GM21717 (cell line): Measurements from ENCODE around the gene IRF5.

Source experiments
- ATAC-seq: cut with Tn5 transposase; IDR thresholded peaks from one replicate; pipeline ENCODE4 v1.9.1; 2021; ENCODE audit warnings: mild to moderate bottlenecking, moderate library complexity; ENCODE audit not compliant: unreplicated experiment

The IRF5 gene

DNA sequence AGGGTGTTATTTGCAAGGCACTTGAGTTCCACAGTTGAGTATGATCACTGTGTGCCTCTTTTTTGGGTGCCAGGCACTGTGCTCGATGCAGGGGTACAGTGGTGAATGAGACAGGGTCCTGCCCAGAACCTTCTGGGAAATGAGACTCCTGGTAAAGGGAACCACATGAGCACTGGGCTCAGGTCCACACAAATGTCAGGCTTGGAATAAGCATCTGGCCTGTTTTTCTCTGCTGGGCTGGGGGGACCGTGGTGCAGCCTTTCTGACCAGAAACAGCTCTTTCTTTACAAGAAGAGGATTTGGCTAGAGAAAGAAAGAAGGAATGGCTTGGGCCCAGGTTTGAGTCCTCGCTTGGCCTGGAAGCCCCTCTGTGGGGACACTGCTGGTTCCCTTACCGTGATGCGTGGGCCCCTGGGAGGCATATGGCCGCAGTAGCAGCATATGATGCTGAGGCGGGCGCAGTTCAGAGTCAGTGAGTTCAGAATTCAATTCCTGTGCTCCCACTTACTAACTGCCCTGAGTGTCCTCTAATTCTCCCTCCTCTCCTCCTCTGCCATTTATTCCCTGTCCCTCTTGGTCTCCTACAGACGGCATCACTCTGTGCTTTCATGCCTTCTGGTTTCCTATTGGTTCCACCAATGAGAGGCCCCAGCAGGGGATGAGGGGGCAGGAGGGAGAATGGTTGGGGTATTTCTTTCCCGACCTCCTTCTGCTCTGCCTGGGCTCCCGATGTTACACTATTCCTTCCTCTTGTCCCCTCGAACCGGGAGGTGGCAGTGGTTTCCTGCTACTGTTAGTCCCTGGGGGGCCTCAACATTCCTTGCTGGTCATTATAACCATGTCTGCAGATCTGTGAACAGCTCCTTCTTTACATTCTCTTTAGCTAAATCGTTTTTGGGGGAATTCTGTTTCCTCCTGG, 17.6 kb upstream of the IRF5 start:
- ATAC-seq, result no peak

DNA sequence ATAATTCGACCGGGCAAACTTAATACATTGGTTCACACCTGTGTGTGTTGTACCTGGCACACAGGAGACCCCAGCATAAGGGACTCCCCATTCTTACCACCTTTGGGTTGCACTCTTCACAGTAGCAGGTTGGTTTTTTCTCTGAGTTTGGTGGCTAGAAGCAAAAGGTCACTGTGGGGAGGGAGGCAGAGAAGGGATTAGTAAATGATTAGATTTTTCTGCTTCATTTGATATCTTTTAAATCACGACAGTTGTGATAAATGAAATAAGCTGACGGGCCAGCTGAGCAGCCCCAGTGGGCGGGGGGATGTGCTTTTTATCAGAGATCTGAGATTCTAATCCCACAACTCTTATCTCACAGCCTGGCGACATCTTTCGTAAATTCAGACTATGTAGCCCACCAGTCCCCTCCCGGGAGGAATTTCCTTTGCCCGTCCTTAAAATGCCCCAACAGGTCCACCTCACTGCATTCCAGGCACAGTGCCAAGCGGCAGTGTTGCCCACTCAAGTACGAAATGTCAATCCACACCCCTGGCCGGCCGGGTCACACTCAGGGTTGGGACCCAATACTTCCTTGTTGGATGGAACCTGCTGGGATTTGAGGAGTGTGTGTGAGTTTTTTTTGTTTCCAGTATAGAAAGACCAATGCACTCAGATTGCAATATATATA, 16.7 kb upstream of the IRF5 start:
- no peak for ATAC-seq

DNA sequence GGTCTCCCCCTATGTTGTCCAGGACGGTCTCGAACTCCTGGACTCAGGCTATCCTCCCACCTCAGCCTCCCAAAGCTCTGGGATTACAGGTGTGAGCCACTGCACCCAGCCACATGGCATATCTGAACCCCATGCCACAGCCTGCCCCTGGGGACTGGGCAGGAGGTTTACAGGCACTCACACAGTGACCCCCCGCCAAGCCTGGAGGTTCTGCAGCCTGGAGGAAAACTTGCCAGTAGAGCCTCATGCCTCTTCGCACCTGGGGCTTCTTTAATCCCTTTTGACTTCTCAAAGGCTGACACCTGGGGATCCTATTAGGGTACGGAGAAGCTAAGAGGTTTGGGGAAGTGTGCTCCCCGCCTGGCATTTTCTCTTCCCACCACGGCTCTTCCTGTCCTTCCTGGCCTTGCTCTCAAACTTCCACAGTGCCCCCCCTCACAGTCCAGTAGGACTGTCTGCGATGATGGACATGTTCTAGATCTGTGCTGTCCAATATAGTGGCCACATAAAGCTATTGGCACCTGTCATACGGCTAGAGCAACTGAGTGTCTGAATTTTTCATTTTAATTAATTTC, 15.8 kb upstream of the IRF5 start:
- no peak for ATAC-seq

DNA sequence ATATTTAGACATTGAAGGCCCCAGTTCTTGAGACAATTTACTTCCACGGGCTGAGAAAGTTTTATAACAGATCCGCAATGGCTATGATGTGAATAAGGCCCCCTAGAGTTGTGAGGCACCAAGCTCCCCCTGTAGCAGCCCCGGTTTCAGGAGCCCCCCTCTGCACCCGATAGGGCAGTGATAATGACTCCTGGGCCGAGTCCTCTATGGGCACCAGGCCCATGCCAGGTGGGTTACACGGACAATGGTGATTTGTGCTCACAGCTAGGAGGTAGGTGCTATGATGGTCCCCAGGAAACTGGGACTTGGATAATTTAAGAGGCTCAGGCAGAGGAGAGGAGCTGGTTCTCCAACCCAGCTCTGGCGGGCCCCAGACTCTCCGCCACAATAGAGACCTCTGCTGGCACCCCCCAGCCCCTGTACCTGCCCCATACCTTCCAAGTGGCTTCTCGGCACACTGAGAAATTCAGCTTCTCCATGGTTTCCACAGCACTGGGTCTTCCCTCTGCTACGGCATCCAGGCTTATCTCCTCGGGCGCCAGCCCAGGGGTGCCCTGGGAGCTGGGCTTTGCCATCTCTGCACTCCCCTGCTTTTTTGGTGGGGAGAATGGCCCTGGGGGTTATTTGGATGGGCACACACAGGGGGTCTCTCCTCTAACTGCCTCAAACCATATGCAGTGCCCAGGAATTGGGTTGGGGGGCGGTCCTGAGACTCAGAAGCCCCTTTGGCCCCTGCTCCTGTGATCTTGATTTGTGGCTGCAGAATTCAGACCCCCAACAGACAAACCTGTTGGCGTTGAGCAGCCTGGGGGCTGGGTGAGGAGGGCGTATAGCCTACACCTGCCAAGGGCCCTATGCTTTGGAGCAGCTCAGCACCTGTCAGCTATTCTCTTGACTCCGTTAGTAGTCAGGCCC, 15.0 kb upstream of the IRF5 start:
- no peak for ATAC-seq

DNA sequence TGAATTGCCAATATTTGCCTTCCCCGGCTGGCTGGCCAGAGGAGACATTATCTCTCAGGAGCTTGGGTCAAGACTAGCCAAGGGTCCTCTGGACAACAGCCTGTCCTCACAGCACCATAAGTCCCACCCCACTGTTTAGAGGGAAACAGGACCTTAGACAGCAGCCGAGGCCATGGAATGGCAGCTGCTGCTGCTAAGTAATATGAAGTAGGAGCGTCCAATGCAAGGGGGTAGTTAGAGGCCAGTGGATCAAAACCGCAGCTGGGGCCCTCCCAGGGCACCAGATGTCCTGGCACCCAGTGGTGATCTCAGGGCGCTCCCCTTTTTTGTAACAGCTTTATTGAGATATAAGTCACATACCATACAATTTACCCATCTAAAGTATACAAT, 14.3 kb upstream of the IRF5 start:
- no peak for ATAC-seq

DNA sequence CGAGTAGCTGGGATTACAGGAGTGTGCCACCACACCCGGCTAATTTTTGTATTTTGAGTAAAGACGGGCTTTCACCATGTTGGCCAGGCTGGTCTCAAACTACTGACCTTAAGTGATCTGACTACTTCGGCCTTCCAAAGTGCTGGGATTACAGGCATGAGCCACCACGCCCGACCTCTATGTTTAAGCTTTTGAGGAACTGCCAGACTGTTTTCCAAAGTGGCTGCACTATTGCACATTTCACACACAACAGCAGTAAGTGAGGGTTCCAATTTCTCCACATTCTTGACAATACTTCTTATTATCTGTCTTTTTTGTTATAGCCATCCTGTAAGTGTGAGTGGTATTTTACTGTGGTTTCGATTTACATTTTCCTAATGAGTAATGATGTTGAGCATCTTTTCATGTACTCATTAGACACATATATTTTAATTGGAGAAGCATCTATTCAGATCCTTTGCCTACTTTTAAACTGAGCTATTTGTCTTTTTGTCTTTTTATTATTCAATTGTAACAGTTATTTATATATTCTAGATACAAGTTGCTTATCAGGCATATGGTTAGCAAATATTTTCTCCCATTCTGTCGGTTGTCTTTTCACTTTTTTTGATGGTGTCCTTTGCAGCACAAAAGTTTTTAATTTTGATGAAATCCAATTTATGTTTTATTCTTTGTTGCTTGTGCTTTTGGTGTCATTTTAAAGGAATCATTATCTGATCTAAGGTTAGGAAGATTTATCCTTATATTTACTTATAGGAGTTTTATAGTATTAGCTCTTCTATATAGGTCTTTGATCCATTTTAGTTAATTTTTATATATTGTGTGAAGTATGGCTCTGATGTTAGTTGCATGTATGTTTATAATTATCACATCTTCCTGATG, 12.8 kb upstream of the IRF5 start:
- ATAC-seq, result no peak

DNA sequence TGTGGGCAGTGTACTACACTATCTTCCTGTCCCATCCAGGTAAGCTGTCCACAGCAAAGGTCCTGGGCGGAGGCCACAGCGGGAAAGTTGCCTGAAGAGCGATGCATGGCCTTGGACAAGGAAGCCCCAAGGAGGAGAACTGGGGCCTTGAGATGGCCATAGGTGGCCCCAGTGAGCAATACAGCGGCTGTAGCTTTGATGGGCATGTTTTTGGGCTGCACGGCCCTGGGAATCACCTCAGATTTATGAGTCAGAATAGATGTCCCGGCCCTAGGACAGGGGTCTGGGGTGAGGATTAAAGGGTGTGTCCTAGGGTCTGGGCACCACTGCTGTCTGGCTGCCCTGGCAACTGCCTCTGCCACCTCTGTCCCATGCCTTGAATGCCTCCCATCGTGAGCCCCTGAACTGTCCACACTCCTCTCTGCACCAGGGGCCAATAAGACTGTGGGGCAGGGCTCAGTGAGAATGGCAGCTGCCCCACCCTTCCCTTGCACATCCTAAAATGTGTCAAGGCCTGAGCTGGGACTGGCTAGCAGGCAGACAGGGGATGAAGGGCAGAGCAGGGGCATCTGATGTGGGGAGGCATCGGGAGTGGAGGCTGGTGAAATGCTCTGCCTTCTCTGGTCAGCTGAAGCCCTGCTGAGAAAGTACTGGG, 9.4 kb upstream of the IRF5 start:
- no peak for ATAC-seq

DNA sequence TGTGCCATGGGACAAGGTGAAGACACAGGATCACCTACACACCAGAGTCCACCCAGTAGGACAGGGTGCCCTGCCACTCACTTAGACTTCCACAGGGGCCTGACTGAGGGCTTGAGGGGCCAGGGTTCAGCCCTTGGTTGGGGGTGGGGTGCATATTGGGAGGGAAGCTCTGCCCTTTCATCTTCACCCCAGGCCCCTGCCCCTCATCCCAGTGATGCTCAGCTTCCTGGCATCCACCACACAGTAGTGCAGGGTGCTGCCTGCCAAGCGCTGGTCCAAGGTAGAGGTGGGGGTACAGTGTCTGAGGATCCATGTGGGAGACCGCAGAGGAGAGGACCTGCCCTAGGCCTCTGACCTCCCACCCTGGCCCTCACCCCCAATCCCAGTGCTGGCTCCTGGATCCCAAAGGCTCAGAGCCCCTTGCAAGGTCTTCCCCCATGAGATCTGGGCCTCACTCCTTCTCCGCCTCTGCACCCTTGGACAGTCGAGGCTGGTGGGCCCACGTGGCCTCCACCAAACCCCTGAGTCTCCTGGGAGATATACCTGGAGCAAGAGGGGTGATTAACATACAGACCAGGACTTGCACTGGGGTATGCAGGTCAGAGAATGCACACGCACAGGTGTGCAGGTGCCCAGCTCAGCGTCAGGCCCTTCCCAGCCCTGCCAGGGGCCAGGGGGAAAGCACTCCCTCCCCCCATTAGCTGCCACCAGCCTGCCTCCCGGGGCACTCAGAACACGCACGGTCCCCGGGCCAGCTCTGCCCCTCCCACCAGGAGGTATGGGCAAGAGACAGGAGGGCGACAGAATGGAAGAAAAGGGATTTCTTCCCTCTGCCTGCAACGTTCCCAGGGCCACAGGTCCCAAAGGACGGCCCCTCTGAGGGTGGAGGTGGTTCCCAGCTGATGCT, 8.6 kb upstream of the IRF5 start:
- no peak for ATAC-seq

DNA sequence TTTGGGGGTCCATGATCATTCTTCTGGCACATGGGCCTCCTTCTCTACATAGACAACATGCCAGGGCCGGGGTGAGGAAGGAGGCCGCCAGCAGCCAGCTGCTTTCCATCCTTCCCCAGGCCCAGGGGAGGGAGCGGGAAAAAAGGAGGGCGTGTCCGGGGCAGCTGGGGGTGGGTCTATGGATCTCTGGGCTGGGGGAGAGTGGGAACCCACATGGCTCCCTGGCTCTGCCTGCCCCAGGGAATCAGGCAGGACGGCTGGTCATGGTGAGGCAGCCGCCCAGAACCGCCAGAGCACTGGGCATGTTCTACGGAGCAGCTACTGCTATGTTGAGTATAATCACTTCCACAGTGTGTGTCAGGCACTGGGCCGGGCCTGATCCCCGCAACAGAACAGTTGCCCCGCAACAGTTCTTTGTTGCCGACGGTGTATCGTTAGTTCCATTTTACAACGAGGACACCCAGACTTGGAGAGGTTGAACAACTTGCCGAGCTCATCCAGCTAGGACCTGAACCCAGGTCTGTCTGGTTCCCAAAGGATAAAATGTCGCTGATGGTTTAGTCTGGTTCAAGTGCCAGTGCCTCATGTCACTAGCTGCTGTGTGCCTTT, 6.4 kb upstream of the IRF5 start:
- no peak for ATAC-seq

DNA sequence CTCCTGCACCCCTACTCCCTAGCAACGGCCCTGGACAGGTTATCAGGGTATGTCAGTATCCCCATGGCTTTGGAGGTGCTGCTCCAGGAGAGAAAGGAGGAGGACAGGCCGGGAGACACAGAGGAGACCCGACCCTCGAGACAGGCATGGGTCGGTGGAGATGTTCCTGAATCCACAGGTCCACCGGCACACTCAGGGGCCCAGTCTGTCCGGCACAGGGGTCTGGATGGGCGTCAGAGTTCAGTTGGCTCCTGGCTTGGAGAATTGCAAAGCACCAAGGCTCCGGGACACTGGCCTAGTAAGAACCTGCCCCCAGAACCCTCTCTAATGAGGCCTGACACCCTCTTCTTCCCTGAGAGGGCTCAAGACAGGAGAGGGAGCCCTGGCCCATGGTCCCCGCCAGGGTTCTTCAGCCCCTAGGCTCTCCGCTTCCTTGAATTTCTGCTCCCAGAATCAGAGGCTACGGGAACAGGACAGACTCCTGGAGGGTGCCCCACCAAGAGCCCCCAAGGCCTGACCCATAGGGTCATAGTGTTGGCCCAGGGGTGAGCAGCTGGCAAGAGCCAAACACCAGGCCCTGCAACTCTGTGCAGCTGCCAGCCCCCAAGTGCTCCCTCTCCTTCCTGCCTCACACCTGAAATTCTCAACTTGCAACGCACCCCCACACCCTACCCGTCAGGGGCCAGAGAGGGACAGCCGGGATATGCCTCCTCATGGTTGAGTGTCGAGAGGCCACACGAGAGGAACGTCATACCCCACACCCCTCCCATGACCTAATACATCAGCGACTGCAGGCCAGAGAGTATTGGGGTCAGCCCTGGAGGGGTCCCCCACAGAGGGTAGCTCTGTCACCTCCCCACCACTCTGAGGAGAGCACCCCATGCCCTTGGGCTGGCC, 5.5 kb upstream of the IRF5 start:
- ATAC-seq, result no peak

DNA sequence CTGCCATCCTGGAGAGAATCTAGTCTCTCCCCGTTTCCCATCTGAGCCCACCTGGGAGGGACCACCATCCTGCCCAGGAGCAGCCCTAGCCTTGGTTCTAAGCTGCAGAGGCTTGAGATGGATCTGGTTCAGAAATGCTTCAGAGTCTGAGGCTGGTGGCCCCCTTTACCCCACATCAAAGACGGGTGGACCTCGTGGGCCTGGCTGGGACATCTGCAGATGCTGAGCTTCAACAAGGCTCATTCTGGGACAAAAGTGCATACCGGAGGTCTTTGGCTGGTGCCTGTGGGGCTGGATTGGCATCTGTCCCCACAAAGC, 4.9 kb upstream of the IRF5 start:
- no peak for ATAC-seq

DNA sequence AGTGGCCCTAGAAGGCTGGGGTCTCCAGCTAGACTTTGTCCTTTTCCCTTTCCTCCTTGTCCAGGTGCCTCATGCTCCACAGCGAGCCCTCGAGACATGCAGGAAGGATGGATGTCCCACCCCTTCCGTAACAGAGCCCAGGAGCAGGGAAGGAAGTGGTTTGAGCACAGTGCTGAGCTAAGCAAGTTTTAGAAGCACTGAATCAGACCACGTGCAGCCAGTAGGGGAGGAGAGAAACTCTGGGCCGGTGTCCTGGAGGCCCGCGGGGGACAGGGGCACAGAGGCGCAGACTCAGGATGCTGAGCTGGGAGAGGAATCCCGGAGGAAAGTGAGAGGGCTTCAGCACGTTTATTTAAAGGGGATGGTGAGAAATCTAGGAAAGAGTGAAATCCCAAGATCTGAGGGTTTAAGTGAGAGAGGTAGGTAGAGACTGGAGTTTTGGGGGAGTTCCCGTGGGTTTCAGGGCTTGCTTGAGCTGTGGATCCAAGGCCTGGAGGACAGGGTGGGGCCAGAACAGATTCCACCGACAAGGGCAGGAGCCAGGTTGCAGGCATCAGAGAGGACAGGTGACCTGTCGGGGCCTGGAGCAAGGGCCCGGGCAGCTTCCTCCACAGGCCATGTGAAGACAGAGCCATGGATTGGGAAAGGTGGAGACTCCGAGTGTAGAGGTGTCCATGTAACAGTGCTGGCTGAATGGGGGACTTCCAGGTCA, 4.4 kb upstream of the IRF5 start:
- ATAC-seq, result peak; percentile 39

DNA sequence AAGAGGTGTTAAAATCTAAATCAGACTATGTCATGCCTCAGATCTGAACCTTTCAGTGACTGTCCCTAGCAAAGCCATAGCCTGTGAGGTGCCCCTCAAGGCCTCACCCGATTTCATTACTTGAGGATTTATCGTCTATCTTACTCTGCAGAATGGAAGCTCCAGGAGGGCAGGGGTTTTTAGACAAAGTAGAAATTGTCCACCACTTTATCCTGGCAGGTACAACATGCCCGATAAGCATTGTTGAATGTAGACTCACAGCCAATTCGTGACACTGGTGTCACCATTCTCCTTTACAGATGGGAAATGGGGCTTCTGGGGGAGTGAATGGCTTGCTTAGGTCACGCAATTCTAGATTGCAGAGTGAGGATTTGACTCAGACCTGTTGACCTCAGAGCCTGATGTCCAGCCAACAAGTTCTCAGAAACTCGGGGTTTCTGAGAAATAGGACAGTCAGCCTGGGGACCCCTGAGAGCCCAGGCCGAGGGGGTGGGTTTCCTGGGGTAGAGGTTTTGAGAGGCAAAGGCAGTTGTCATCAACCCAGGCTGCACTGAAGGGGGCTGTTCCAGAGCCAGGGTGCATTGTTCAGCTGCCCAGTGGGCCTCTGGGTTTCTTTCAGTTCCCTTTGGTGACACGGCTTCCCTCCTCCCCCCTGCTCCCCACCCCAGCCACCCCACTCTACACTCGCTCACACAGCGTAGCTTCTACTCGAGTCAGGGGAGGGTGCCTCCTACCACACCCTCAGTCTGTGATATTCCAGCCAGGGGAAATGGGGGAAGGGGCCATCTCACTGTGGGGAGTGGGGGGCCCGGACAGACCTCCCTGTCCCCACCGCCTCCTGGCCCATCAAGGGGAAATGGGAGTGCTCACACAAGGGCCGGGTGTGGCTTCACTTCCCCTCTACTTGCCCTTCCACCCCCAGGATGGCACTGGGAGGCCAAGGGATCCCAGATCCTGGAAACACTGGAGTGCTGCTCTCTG, 3.1 kb upstream of the IRF5 start:
- peak; percentile 27 for ATAC-seq

DNA sequence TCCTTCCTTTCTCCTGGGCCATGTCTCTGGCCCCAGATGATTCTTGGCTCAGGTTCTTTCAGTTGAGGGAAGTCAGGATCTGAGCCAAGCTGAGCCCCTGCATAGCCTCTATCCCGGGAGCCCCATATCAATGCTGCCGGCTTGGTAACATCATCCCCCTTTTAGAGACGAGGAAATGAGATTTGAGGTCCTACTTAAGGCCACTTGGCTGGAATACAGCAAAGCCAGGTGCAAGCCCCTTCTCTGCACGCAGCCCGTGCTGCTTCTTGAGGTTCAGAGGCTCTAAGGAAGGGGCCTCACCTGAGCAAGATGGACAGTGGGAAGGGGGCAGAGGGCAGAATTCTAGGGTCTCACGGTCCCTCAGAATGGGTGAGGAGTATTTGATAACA, 2.4 kb upstream of the IRF5 start:
- no peak for ATAC-seq

DNA sequence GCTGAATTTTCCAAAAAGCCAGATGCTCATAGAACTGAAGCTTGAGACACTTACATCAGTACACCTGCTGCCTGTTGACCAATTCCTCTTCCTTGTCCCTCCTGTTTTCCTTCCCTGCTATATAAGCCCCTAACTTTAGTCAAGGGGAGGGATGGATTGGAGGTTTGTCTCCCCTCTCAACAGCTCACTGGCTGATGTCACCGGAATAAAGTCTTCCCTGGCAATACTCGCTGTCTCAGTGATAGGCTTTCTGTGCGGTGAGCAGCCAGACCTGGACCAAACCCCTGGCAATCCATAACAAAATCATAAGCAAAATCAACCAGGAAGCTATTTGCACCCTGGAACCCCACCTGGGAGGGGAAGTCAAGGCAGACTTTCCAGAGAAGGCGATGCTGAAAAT, 929 bp upstream of the IRF5 start:
- no peak for ATAC-seq

DNA sequence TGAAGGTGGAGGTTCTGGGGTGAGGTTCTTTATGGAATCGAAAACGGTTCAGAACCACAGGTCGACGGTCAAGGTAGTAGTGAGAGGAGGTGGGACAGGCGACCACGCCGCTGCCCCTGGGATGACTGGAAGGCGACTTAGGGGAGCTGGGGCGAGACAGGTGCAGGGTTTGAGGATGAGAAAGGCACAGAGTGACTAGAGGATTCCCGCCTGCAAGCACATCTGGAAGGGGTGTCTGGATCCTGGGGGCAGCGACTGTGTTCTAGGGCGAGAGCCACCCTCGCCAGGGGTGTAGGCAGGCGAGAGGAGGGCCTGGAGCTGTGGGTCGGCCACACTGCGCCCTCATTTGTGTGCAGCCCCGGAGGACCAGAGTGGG, 468 bp upstream of the IRF5 start:
- no peak for ATAC-seq
